WTC11 (cell line): ENCODE results near the gene SCYGR7. TPM values are rescaled to one million over a fixed set of nuclear protein-coding genes. Genes with fewer than 3 reads are reported as not detected.

Source experiments
- NR2C2 ChIP-seq: sonication (generic); formaldehyde crosslinking; IDR thresholded peaks from 2 replicates; pipeline ENCODE4 v1.8.0; 2022; ENCODE audit warnings: mild to moderate bottlenecking, missing genetic modification reagents
- ZNF416 ChIP-seq: fragments of 250-450 bp; sonication (Bioruptor Pico); IDR thresholded peaks from 2 replicates; pipeline ENCODE4 v1.9.0; 2021; ENCODE audit warnings: mild to moderate bottlenecking, inconsistent platforms
- total RNA-seq: library from RNA; stranded (reverse); gene quantifications from 3 replicates; pipeline ENCODE4 v1.2.3, GENCODE V29; 2021
- TF ChIP-seq, protein P1 (sequence below): sonication (generic); formaldehyde crosslinking; IDR thresholded peaks from 2 replicates; pipeline ENCODE4 v1.8.1; 2022; ENCODE audit warnings: missing genetic modification reagents, borderline replicate concordance

Gene SCYGR7
- total RNA-seq, 1 experiment from 2014 or later: not detected

DNA sequence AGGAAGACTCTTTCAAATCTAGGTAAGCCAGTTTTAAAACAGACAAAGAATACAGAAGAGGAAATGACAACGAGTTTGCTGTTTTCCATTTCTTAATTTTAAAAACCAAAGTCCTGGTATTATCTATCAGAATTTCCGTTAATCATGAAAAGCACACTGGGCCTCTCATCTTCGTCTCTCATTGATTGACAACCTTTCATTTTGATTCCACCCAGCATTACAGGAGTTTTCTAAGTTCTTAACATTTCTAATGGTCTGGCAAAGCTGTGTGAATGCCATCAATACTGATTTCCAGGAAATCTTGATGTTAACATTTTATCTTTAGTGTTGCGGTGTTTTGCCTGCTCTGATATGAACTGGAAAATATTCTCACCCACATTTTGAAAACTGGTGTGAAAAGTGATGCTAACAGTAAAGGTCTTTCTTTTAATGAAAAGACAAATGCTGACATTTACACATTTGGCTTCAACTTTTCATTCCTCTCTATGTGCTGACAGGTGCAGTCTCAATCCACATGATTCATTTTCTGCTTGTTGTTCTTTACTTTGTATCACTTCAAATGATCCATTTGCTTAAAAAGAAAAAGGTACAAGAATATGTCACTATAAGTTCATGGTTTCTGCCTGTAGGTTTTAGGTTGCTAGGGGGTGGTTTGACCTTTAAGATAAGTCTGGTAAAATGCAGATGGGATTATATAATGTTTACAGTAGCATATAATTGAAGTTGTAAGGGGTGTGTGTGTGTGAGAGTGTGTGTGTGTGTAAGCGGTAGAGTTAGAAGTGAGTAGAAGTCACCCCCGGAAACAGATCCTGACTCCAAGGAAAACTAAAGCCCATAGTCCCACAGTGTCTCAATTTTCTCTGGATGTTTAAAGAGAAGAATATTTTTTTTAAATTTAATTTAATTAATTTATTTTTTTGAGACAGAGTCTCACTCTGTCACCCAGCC, 47.0 kb downstream of the SCYGR7 start (continued):
- TF ChIP-seq, protein P1, sequence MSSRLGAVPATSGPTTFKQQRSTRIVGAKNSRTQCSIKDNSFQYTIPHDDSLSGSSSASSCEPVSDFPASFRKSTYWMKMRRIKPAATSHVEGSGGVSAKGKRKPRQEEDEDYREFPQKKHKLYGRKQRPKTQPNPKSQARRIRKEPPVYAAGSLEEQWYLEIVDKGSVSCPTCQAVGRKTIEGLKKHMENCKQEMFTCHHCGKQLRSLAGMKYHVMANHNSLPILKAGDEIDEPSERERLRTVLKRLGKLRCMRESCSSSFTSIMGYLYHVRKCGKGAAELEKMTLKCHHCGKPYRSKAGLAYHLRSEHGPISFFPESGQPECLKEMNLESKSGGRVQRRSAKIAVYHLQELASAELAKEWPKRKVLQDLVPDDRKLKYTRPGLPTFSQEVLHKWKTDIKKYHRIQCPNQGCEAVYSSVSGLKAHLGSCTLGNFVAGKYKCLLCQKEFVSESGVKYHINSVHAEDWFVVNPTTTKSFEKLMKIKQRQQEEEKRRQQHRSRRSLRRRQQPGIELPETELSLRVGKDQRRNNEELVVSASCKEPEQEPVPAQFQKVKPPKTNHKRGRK: no peak
- TF ChIP-seq NR2C2 (CRISPR knock-in tag): no peak
- no peak for TF ChIP-seq ZNF416 (CRISPR knock-in tag)

Other genes with a start within 250 kb of the SCYGR7 start
- gene SCYGR2, start 129.4 kb upstream of the SCYGR7 start, total RNA-seq: not detected in 3 replicates
- gene SCYGR3, start 113.5 kb upstream of the SCYGR7 start, total RNA-seq: not detected in 3 replicates
- gene SCYGR4, start 110.8 kb upstream of the SCYGR7 start, total RNA-seq: not detected in 3 replicates
- not detected in 3 replicates for gene SCYGR5, start 61.5 kb upstream of the SCYGR7 start, total RNA-seq
- 6.4 to 7.5 TPM (median 6.5 TPM) in 3 replicates for gene SLC19A3, start 10.3 kb upstream of the SCYGR7 start, total RNA-seq
- gene SCYGR6, start 3.6 kb upstream of the SCYGR7 start, total RNA-seq: not detected in 3 replicates
- not detected in 3 replicates for gene SCYGR8, start 17.6 kb downstream of the SCYGR7 start, total RNA-seq
- not detected in 3 replicates for gene CCL20, start 85.5 kb downstream of the SCYGR7 start, total RNA-seq
- 0.48 to 0.69 TPM (median 0.61 TPM) in 3 replicates for gene DAW1, start 143.3 kb downstream of the SCYGR7 start, total RNA-seq